NCI-H774 (cell line): ENCODE measurements around the gene CD38.
A peak's percentile ranks its signal among the peaks of the same experiment; 100 is the strongest.
"Not testable (repeated sequence)": the region's sequence is repeated elsewhere in the genome, so short reads cannot be mapped to it uniquely, and the experiment has no call there.

Experiments
- DNase-seq: peaks from one replicate; lab custom pipeline; 2025; lab: John Stamatoyannopoulos, UW

CD38 gene

GRCh38 chr4:15799141-15799540 is 21.0 kb downstream of the CD38 start:
- no peak for DNase-seq

DNA sequence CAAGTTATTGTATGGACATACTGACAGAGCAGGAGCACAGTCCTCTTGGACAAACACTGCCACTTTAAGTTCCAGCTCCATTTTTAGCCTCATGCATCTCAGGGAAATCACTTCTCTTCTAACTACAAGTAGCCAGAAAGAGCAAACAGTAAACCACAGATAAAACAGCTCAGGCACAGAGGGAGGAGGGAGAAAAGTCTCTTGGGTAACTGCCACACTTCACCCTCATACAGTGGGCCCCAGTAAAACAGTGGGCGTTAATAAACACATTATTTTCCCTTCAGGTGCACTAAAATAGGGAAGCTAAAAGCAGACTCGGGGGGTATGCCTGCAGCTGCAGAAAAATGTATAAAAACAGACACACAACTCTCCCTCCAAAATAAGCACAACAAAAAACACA is 21.6 kb downstream of the CD38 start:
- no peak for DNase-seq

DNA sequence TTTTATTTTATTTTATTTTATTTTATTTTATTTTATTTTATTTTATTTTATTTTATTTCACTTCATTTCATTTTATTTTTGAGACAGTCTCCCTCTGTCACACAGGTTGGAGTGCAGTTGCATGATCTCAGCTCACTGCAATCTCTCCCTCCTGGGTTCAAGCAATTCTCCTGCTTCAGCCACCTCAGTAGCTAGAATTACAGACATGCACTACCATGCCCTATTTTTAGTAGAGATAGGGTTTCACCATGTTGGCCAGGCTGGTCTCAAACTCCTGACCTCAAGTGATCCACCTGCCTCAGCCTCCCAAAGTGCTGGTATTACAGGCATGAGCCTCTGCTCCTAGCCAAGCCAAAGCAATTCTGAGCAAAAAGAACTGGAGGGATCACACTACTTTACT is 24.4 kb downstream of the CD38 start:
- DNase-seq = not testable (repeated sequence)

GRCh38 chr4:15805583-15806517 is 27.7 kb downstream of the CD38 start:
- DNase-seq = peak; percentile 50

GRCh38 chr4:15809058-15809457 is 30.9 kb downstream of the CD38 start:
- no peak for DNase-seq

- DNase-seq = no peak
Observed at GRCh38 chr4:15809466-15809865, 31.3 kb downstream of the CD38 start.

DNA sequence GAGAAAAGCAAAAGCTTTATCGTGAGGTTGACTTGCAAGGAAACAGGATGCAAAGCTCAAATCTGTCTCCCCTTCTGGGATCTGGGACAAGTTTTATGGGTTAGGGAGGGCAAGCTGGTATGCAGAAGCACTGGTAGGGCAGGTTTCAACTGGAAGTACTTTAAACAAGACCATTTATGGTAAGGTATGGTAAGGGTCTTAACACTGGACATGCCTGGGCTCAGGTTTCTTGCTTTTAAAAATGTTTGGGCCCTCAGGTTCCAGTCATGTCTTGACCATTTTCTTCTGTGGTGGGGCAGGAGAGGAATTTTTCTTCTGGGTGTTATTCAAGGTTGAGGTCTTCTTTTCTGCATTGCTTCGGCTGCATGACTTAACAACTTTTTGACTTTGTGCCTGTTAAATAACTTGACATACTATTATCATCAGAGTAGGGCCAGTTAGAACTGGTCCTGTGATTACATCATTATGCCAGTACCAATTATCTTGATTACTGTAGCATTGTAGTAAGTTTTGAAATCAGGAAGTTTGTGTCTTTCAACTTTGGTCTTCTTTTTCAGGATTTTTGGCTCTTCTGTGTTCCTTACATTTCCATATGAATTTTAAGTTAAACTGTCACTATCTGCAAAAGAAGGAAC is 33.7 kb downstream of the CD38 start:
- no peak for DNase-seq

GRCh38 chr4:15832523-15833451 is 54.7 kb downstream of the CD38 start:
- no peak for DNase-seq

DNA sequence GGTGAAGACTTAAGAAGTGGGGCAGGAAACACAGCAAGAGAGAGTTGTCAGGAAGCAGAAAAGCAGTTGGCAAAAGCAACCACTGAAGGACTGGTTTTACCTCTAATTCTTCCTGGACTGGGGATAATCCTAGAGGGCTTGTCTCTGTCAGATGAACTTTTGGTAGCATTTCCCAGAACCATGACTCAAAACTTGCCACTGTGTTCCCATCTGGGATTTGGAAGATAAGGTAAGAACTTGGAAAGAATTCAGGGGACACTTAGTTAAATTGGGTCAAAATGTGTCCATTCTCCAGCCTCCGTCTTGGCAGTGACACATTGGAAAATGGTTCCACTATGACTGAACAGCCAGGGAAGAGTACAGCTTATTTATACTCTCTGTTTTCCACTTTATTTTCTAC is 55.7 kb downstream of the CD38 start:
- no peak for DNase-seq

- DNase-seq = no peak
Observed at GRCh38 chr4:15836362-15836761, 58.2 kb downstream of the CD38 start.

GRCh38 chr4:15837591-15837990 is 59.5 kb downstream of the CD38 start:
- no peak for DNase-seq

- DNase-seq = not testable (repeated sequence)
Observed at GRCh38 chr4:15841194-15841730, 63.1 kb downstream of the CD38 start.

- DNase-seq = no peak
Observed at GRCh38 chr4:15847746-15848145, 69.6 kb downstream of the CD38 start.

DNA sequence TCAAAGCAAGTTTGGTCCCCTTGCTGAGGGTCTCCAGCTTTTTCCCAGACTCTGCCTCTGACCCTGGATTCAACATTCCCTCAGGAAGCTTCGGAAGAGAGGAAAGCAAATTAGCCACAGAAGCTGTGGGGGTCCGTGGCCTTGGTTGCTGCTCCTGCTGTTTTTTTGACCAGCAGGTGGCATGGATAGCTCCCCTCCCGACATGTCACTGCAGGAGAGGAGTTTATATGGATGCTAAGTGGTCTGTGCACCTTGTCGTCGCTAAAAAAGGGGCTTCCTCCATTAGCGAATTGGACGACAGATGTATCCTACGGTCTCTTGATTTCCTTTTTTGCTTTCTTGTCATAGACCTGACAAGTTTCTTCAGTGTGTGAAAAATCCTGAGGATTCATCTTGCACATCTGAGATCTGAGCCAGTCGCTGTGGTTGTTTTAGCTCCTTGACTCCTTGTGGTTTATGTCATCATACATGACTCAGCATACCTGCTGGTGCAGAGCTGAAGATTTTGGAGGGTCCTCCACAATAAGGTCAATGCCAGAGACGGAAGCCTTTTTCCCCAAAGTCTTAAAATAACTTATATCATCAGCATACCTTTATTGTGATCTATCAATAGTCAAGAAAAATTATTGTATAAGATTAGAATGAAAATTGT is 70.2 kb downstream of the CD38 start:
- DNase-seq = no peak

GRCh38 chr4:15851969-15852368 is 73.8 kb downstream of the CD38 start:
- no peak for DNase-seq

- no peak for DNase-seq
Observed at GRCh38 chr4:15852524-15852923, 74.4 kb downstream of the CD38 start.

DNA sequence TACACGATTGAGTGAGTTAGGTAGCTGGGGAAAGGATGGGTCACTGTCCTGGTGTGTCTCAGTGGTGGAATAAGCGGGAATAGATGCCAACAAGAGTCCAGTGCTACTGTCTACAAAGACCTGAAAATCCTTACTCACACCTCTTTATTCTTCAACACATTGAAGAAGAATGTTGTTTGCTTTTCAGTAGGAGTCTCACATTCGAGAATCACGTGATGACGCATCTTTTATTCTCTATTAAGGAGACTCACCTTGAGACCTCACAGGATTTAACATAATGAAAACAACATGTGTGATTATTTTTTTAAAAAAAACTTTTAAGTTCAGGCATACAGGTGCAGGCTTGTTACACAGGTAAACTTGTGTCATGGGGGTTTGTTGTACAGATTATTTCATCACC is 75.2 kb downstream of the CD38 start:
- DNase-seq = no peak

DNA sequence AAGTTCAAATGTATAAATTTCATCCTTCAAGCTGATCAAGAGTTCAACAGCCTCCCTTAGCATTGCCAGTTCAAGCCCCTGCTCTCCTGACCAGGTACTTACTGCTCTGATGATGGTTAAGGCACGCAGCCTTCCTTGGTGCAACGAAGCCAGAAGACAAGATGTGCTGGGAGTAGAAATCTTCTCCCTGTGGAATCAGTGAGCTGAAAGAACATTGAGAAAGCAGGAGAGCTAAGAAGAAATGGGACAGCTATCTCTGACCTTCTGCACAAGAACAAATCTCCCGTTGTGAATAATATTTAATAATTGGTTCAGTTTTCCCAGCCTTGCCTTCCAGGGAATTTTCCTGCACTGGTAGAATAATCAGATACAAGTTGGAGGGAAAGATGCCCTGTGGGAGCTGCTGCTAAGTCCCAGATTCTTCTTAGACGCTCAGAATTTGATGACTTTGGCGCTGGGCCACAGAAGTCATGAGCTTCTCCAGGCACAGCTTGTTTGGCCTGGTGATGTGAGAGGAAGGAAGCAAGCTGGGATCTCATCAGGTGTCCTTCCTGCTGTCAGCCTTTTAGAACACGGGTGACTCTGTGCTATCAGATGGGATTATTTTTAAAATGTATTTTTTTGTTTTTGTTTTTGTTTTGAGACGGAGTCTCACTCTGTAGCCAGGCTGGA is 77.8 kb downstream of the CD38 start:
- DNase-seq = no peak

DNA sequence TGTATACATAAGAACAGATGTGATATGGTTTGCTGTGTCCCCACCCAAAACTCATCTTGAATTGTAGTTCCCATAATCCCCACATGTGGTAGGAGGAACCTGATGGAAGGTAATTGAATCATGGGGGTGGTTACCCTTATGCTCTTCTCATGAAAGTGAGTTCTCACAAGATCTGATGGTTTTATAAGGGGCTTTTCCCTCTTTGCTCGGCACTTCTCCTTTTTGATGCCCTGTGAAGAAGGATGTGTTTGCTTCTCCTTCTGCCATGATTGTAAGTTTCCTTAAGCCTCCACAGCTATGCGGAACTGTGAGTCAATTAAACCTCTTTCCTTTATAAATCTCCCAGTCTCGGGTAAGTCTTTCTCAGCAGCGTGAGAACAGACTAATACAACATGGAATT is 83.1 kb downstream of the CD38 start:
- DNase-seq = not testable (repeated sequence)

DNA sequence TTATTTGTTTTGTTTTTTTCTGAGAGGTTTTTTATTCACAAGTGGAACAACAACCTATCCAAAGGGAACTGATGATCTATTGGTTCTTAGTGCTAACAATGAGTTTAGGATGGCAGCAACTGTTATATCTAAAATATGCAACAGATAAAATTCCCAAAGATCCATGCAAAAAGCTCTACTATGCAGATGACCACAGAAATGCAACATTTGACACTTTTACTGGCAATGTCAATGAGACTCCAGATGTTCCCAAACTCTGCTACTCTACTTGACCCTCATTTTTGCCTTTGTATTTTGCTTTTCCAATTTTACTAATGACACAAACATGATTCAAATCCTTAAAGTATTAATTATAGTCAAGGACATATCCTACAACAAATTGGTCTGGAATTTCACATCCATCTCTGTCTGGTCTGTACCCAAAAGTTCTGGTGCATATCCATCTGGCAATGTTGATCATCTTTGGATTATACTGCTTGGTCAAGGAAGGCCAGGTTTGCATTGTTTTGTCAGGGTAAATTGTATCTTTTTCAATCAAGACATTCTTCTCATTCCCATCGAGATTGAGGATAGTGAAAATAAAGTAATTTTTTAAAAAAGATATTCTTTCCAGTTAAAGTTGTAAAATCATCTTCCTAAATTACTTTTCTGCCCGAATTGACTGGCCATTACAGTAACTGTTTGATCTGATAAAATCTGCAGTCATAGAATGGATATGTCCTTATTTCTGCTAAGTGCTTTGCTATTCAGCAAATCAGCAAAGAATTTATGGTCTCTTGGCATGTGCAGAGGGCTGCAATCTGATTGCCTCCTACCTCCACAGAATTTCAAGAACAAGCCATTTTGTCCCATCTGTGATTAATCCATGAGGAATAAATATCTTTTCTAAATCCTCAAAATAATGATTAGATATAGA is 86.8 kb downstream of the CD38 start:
- DNase-seq = no peak
